HCT116 (cell line): ENCODE results near the gene NAPSA. TPM values are rescaled to one million over a fixed set of nuclear protein-coding genes. Genes with fewer than 3 reads are reported as not detected.

ENCODE experiments used
- ATAC-seq: fragments of 200-7000 bp; cut with Tn5 transposase; 2 replicates; pipeline ENCODE4 v1.9.1; 2020; ENCODE audit warnings: mild to moderate bottlenecking, moderate library complexity
- BruUV-seq: library from RNA; stranded (reverse); fragments of 400-500 nt; replicated peaks from 2 replicates; lab custom pipeline; 2021; lab: Mats Ljungman, UMichigan
- CTCF ChIA-PET: fragments of 300-600 bp; sonication (Branson Sonifier 250); formaldehyde crosslinking; loops from one replicate; lab custom pipeline; 2021; ENCODE audit warnings: antibody characterized with exemption; lab: Charles Lee
- POLR2A ChIA-PET: fragments of 300-600, 350-600 bp; sonication (Branson Sonifier 250); formaldehyde crosslinking; loops from one replicate; lab custom pipeline; 2021; ENCODE audit warnings: antibody characterized with exemption; lab: Charles Lee
- RAD21 ChIA-PET, 2 experiments: fragments of 300-600 bp; sonication (Branson Sonifier 250); formaldehyde crosslinking; loops; one replicate each; lab custom pipeline; 2023; ENCODE audit warnings: low total read pairs in 2 of 2; ENCODE audit not compliant: uncharacterized antibody in 2 of 2, unreplicated experiment in 2 of 2, low non-redundant PET in 1 of 2; lab: Charles Lee
- DNase-seq: peaks from one replicate; pipeline ENCODE4 v3.0.0-alpha.2; 2010; ENCODE audit warnings: low read depth, low spot score
- H2AFZ ChIP-seq: fragments of 200-600 bp; shearing (Covaris generic), sonication (generic); 2 replicates; pipeline ENCODE4 v1.6.1; 2017; ENCODE audit warnings: low read depth, mixed run types, mixed read lengths, antibody characterized with exemption, low read length; ENCODE audit not compliant: poor library complexity, severe bottlenecking
- H3K27ac ChIP-seq: 2 replicates; pipeline ENCODE4 v1.5.1; 2012; ENCODE audit warnings: low read depth, low read length
- H3K27me3 ChIP-seq: fragments of 200-600 bp; sonication (generic); 2 replicates; pipeline ENCODE4 v1.6.1; 2016; ENCODE audit warnings: mixed run types, low read length, mixed read lengths; ENCODE audit not compliant: insufficient read depth
- H3K36me3 ChIP-seq, 2 experiments: fragments of 200-500 bp in 1 of 2; fragments of 200-600 bp in 1 of 2; sonication (Bioruptor generic) in 1 of 2; sonication (generic) in 1 of 2; 2 replicates each; pipeline versions ENCODE4 v1.5.1 to v1.6.1; 2014 to 2016; ENCODE audit warnings: low read length in 2 of 2, inconsistent platforms in 1 of 2, mixed read lengths in 1 of 2, mixed run types in 1 of 2; ENCODE audit not compliant: insufficient read depth in 2 of 2, control insufficient read depth in 1 of 2
- H3K4me1 ChIP-seq, 2 experiments: fragments of 200-600 bp in 1 of 2; sonication (generic) in 1 of 2; 2 replicates each; pipeline versions ENCODE4 v1.5.1 to v1.6.1; 2012 to 2017; ENCODE audit warnings: low read length in 2 of 2, inconsistent platforms in 1 of 2, mild to moderate bottlenecking in 1 of 2, mixed read lengths in 1 of 2, mixed run types in 1 of 2, moderate library complexity in 1 of 2; ENCODE audit not compliant: insufficient read depth in 2 of 2, control insufficient read depth in 1 of 2
- H3K4me2 ChIP-seq: fragments of 200-600 bp; sonication (generic); 2 replicates; pipeline ENCODE4 v1.6.1; 2017; ENCODE audit warnings: mixed run types, low read length, mixed read lengths
- H3K4me3 ChIP-seq, 2 experiments: fragments of 200-600 bp in 1 of 2; sonication (generic) in 1 of 2; replicated peaks in 1 of 2; 2 replicates each; pipeline ENCODE4 v1.5.1; 2011 to 2016; ENCODE audit warnings: low read length in 2 of 2, control low read depth in 1 of 2, low read depth in 1 of 2, mild to moderate bottlenecking in 1 of 2, mixed read lengths in 1 of 2, mixed run types in 1 of 2
- H3K79me2 ChIP-seq: fragments of 200-600 bp; sonication (generic); 2 replicates; pipeline ENCODE4 v1.6.1; 2017; ENCODE audit warnings: mild to moderate bottlenecking, mixed run types, low read length, moderate library complexity, mixed read lengths; ENCODE audit not compliant: insufficient read depth
- H3K9ac ChIP-seq: fragments of 200-600 bp; sonication (generic); 2 replicates; pipeline ENCODE4 v1.6.1; 2016; ENCODE audit warnings: low read length, mixed read lengths
- H3K9me2 ChIP-seq: fragments of 200-600 bp; sonication (generic), shearing (Covaris generic); 2 replicates; pipeline ENCODE4 v1.6.1; 2017; ENCODE audit warnings: mixed run types, mild to moderate bottlenecking, moderate library complexity; ENCODE audit not compliant: insufficient read depth
- H3K9me3 ChIP-seq, 2 experiments: fragments of 200-500 bp in 1 of 2; fragments of 200-600 bp in 1 of 2; sonication (Bioruptor generic) in 1 of 2; sonication (generic) in 1 of 2; 2 replicates each; pipeline ENCODE4 v1.6.1; 2014 to 2017; ENCODE audit warnings: low read length in 2 of 2, mixed read lengths in 2 of 2, inconsistent platforms in 1 of 2, low read depth in 1 of 2, mild to moderate bottlenecking in 1 of 2, mixed run types in 1 of 2, moderate library complexity in 1 of 2; ENCODE audit not compliant: control insufficient read depth in 1 of 2, insufficient read depth in 1 of 2
- H4K20me1 ChIP-seq: fragments of 200-600 bp; sonication (generic), shearing (Covaris generic); 2 replicates; pipeline ENCODE4 v1.6.1; 2017; ENCODE audit warnings: mixed run types, mild to moderate bottlenecking, moderate library complexity; ENCODE audit not compliant: insufficient read depth
- CBX3 ChIP-seq: IDR thresholded peaks from 2 replicates; pipeline ENCODE4 v1.6.1; 2012; ENCODE audit warnings: low read depth
- CEBPB ChIP-seq: IDR thresholded peaks from 2 replicates; pipeline ENCODE4 v1.6.1; 2012; ENCODE audit warnings: low read depth
- EGR1 ChIP-seq: IDR thresholded peaks from 2 replicates; pipeline ENCODE4 v1.6.1; 2012; ENCODE audit warnings: low read depth
- ELF1 ChIP-seq: IDR thresholded peaks from 2 replicates; pipeline ENCODE4 v1.6.1; 2012; ENCODE audit warnings: low read depth, borderline replicate concordance
- EZH2 ChIP-seq: fragments of 200-600 bp; sonication (generic); IDR thresholded peaks from 2 replicates; pipeline ENCODE4 v1.6.1; 2017; ENCODE audit warnings: antibody characterized with exemption, mixed run types
- EZH2phosphoT487 ChIP-seq: fragments of 200-600 bp; IDR thresholded peaks from 2 replicates; pipeline ENCODE4 v1.6.1; 2018; ENCODE audit warnings: antibody characterized with exemption, borderline replicate concordance
- FOSL1 ChIP-seq: IDR thresholded peaks from 2 replicates; pipeline ENCODE4 v1.6.1; 2012; ENCODE audit warnings: low read depth
- JUND ChIP-seq: IDR thresholded peaks from 2 replicates; pipeline ENCODE4 v1.6.1; 2012
- MAX ChIP-seq: IDR thresholded peaks from 2 replicates; pipeline ENCODE4 v1.6.1; 2012
- POLR2A ChIP-seq: IDR thresholded peaks from 2 replicates; pipeline ENCODE4 v1.7.0; 2011; ENCODE audit warnings: borderline replicate concordance; ENCODE audit not compliant: insufficient read depth, insufficient read length; ENCODE audit errors: extremely low read depth
- POLR2AphosphoS5 ChIP-seq: IDR thresholded peaks from 2 replicates; pipeline ENCODE4 v1.6.1; 2011; ENCODE audit warnings: mild to moderate bottlenecking, low read depth, low read length, moderate library complexity
- RAD21 ChIP-seq: IDR thresholded peaks from 2 replicates; pipeline ENCODE4 v1.6.1; 2012; ENCODE audit warnings: low read depth, mild to moderate bottlenecking
- SIN3A ChIP-seq: IDR thresholded peaks from 2 replicates; pipeline ENCODE4 v1.6.1; 2012; ENCODE audit warnings: low read depth
- SP1 ChIP-seq: IDR thresholded peaks from 2 replicates; pipeline ENCODE4 v1.6.1; 2012; ENCODE audit warnings: low read depth
- YY1 ChIP-seq: IDR thresholded peaks from 2 replicates; pipeline ENCODE4 v1.6.1; 2011; ENCODE audit warnings: low read length, low read depth, moderate library complexity, mild to moderate bottlenecking; ENCODE audit not compliant: insufficient replicate concordance; ENCODE audit errors: extremely low read depth
- ZBTB33 ChIP-seq: IDR thresholded peaks from 2 replicates; pipeline ENCODE4 v1.6.1; 2011; ENCODE audit warnings: mild to moderate bottlenecking, low read length, moderate library complexity; ENCODE audit not compliant: insufficient replicate concordance; ENCODE audit errors: extremely low read depth
- ZFX ChIP-seq: fragments of 450-650 bp; IDR thresholded peaks from 2 replicates; pipeline ENCODE4 v1.6.1; 2017
- ZNF274 ChIP-seq: fragments of 200-500 bp; sonication (Bioruptor generic); IDR thresholded peaks from 2 replicates; pipeline ENCODE4 v1.6.1; 2014; ENCODE audit warnings: mild to moderate bottlenecking, low read depth, low read length, inconsistent platforms
- intact Hi-C: fragments of 100-400 bp; cut with micrococcal nuclease; formaldehyde crosslinking; loops from 2 replicates; pipeline ENCODE4 v1.10.0; 2022
- total RNA-seq: library from RNA; stranded (reverse); gene quantifications from one replicate; pipeline ENCODE4 v1.2.1, GENCODE V29; 2021; ENCODE audit not compliant: unreplicated experiment
- TF ChIP-seq, protein P1 (sequence below): IDR thresholded peaks from 2 replicates; pipeline ENCODE4 v1.6.1; 2012
- TF ChIP-seq, protein P2 (sequence below), 3 experiments: fragments of 200-600 bp in 1 of 3; sonication (generic) in 1 of 3; IDR thresholded peaks in 2 of 3; conservative IDR thresholded peaks in 1 of 3; 2 replicates each; pipeline ENCODE4 v1.5.1; 2012 to 2017; ENCODE audit warnings: low read depth in 2 of 3, low read length in 2 of 3, antibody characterized with exemption in 1 of 3, borderline replicate concordance in 1 of 3, control low read depth in 1 of 3, mild to moderate bottlenecking in 1 of 3, mixed read lengths in 1 of 3, mixed run types in 1 of 3, moderate library complexity in 1 of 3; ENCODE audit not compliant: insufficient read depth in 1 of 3

NAPSA gene
- total RNA-seq, 1 experiment from 2014 or later, result 4.4 TPM

DNA sequence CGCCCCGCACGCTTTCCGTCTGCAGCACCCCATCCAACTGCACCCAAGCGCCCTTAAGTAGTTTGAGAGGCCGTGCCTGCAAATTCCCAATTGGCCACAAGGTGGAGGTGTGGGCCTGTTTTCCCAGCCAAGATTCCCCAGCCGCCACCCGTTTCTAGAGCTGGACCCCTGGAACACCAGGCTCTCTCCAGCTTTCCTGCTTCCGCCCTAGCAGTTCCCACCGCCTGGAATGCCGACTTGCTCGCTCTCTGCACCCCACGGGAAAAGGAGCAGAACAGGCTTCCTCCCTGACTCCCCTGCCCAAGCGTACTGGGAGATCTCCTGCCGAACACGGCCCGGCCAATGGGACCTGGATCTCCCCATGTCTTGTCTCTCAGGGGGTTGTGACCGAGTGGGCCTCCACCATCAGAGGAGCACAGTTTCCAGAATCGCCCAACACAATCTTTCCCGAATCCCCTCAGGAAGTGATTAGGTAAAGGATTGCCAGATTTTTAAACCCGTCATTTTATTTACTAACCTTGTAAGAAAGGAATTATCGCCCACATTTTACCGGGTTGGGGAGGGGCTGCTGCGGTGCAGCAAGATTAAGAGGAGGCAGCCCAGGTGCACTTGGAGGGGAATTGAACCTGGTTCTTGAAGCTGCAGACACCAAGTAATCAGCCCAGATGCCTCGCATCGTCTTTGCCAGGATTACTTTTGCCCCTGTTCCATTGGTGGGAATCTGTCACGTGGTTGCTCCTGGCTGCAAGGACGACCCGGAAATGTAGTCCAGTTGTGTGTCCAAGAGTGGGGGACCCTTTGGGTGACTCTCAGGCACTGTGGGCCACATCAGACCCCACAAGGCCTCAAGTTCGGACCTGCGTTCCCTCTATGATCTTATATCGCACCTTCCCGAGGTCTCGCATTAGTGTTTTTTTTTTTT lies 3.5 kb upstream of the NAPSA start:
- ChIA-PET POLR2A (interaction anchor here (0.7 to 0.9 kb wide), 2 partner anchors 92 to 110 kb away, joined by 3 to 4 read pairs; no protein-coding TSS in a partner anchor), CTCF (interaction anchor here (0.6 to 1.5 kb wide), 17 partner anchors 8 to 415 kb away, joined by 3 to 13 read pairs (median 4); partner anchors contain the start of genes JOSD2 and KCNC3), RAD21 (interaction anchor here in 1 of 2 experiments (1.0 kb wide), 1 partner anchor 92 kb away, joined by 3 read pairs; no protein-coding TSS in a partner anchor)
- Histone ChIP-seq H2AFZ (peak overlapping the region; percentile 92), H3K36me3 (no peaks in the 10 kb centered on the region), H3K9me2 (no peaks in the 10 kb centered on the region), H4K20me1 (no peaks in the 10 kb centered on the region), H3K4me3 (peak overlapping the region; percentile 67 to 74), H3K9me3 (no peaks in the 10 kb centered on the region), H3K9ac (peak overlapping the region; percentile 77), H3K27ac (peak overlapping the region; percentile 67), H3K27me3 (no peaks in the 10 kb centered on the region), H3K79me2 (no peaks in the 10 kb centered on the region), H3K4me1 (peaks cover 3 to 16% of the 10 kb centered on the region in 2 experiments; a peak in 3 of 4 replicates), H3K4me2 (peak overlapping the region; percentile 99)
- DNase-seq (peak; percentile 74), ATAC-seq (peak; percentile 91)
- BruUV-seq, result TSS peak; percentile 83
- intact Hi-C loops, result loop anchor here (1.0 to 10.0 kb wide), 7 partner anchors 46 to 726 kb away; no protein-coding TSS in a partner anchor
- TF ChIP-seq SIN3A, result no peak
- peak; percentile 55; the same call in 1 of the 2 replicates for TF ChIP-seq ELF1
- TF ChIP-seq ZBTB33, result no peak
- TF ChIP-seq RAD21, result peak; percentile 92
- TF ChIP-seq, protein P1, sequence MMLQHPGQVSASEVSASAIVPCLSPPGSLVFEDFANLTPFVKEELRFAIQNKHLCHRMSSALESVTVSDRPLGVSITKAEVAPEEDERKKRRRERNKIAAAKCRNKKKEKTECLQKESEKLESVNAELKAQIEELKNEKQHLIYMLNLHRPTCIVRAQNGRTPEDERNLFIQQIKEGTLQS, result no peak
- no peak for TF ChIP-seq CBX3
- no peak for TF ChIP-seq EZH2phosphoT487
- TF ChIP-seq, protein P2, sequence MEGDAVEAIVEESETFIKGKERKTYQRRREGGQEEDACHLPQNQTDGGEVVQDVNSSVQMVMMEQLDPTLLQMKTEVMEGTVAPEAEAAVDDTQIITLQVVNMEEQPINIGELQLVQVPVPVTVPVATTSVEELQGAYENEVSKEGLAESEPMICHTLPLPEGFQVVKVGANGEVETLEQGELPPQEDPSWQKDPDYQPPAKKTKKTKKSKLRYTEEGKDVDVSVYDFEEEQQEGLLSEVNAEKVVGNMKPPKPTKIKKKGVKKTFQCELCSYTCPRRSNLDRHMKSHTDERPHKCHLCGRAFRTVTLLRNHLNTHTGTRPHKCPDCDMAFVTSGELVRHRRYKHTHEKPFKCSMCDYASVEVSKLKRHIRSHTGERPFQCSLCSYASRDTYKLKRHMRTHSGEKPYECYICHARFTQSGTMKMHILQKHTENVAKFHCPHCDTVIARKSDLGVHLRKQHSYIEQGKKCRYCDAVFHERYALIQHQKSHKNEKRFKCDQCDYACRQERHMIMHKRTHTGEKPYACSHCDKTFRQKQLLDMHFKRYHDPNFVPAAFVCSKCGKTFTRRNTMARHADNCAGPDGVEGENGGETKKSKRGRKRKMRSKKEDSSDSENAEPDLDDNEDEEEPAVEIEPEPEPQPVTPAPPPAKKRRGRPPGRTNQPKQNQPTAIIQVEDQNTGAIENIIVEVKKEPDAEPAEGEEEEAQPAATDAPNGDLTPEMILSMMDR (IDR thresholded peaks at IDR 0.05 in 2 of 3, conservative IDR thresholded peaks at IDR 0.05 in 1 of 3; ENCODE audit: borderline replicate concordance in 1 of 3, insufficient read depth in 1 of 3, low read depth in 2 of 3, low read length in 2 of 3), result peak; percentile 79 to 87 (median 80)
- peak; percentile 67 for TF ChIP-seq POLR2A
- 0 out of 2 replicates have a peak, but pooled peaks have one; percentile 58 for TF ChIP-seq MAX
- TF ChIP-seq JUND, result no peak
- TF ChIP-seq CEBPB, result no peak
- TF ChIP-seq FOSL1, result no peak
- TF ChIP-seq ZFX, result no peak; the same call in 1 of the 2 replicates
- peak; percentile 60 for TF ChIP-seq POLR2AphosphoS5
- TF ChIP-seq SP1, result 0 out of 2 replicates have a peak, but pooled peaks have one; percentile 25
- TF ChIP-seq YY1, result peak; percentile 3
- TF ChIP-seq ZNF274, result no peak
- no peak for TF ChIP-seq EGR1
- no peak for TF ChIP-seq EZH2
